H4 (cell line): ENCODE measurements around the gene NUFIP1. TPM values are rescaled to one million over a fixed set of nuclear protein-coding genes. Genes with fewer than 3 reads are reported as not detected.
"Not testable (repeated sequence)": the region's sequence is repeated elsewhere in the genome, so short reads cannot be mapped to it uniquely, and the experiment has no call there.

Source experiments
- DNase-seq: peaks from one replicate; pipeline ENCODE4 v3.0.0-alpha.2; 2015; ENCODE audit warnings: low spot score
- total RNA-seq: library from RNA; depleted of rRNA; stranded (reverse); fragments of >200 nt; shearing (Covaris generic); gene quantifications from 2 replicates; pipeline ENCODE4 v1.2.3, GENCODE V29; 2014

NUFIP1 gene
- total RNA-seq, 1 experiment from 2014 or later, result 3.9 TPM

GRCh38 chr13:44920013-44920412 lies 69.3 kb downstream of the NUFIP1 start:
- no peak for DNase-seq

DNA sequence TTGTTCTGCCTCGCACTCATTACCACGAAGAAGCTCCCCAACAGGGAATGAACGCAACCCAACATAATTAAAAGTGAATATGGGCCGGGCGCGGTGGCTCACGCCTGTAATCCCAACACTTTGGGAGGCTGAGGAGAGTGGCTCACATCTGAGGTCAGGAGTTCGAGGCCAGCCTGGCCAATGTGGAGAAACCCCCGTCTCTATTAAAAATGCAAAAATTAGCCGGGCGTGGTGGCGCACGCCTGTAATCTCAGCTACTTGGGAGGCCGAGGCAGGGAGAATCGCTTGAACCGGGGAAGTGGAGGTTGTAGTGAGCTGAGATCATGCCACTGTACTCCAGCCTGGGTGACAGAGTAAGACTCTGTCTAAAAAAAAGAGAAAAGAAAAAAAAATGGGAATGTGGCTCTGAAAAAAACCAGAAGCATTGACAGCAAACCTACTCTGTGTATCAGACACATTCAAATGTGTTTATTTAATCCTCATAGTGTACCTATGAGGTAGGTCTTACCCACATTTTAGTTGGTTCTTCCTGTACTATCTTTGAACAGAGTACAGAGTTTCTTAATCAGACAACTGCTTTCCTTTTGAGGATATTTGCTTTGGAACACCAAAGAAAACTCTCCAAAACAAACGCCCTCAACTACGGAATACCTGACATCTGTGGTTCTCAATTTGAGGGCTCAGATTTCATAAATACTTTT lies 70.0 kb downstream of the NUFIP1 start:
- DNase-seq, result no peak

- no peak for DNase-seq
These were observed 70.8 kb downstream of the NUFIP1 start for GRCh38 chr13:44918326-44919103.

GRCh38 chr13:44917589-44918325 lies 71.5 kb downstream of the NUFIP1 start:
- no peak for DNase-seq

DNA sequence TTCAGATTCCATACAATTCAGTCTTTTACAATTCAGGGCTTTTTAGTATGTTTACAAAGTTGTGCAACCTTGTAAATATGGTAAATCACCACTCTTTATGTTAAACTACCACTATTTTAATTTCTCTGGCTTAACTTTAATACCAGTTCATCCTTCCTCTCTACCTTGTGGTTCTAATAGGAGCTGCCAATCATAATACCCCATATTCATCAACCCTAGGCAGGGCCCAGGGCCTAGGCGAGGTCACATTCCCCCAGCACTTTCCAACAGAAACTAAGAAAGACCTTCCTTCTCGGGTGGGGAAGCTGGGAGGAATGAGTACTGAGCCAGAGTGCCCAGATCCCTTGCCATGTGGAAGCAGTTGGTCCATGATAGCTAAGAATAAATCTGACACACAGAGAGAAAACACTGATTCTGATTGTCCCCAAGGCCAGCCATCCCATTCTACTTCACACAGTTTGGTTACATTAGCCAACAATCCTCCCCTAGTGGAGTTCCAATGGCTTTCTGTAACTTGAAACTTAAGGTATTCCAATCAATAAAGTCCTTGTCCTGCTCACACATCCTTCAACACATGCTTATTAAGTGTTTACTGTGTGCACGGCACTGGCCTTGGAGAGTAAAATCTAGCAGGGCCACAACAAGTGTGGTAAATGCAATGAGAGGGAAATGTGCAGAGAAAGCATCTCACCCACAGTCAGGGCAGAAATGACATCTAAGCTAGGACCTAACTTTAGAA lies 76.8 kb downstream of the NUFIP1 start:
- DNase-seq, result no peak

DNA sequence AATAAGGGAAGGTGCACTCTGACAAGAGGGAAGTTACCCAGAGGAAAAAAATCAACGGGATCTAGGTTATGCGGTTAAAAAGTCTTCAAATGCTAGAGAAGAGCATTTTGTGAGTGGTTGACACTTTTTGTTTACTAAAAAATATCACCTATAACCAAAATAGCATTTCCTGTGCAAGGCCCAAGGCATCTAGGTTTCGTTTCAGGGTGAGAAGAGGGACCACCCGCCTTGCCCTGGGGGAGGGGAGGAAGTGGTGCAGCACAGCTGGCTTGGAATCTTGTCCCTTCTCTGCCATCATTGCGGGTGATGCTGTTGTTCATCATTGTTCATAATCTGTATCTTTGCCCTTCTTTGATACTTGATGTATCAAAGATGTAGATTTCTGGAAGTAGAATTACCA lies 80.6 kb downstream of the NUFIP1 start:
- no peak for DNase-seq

DNA sequence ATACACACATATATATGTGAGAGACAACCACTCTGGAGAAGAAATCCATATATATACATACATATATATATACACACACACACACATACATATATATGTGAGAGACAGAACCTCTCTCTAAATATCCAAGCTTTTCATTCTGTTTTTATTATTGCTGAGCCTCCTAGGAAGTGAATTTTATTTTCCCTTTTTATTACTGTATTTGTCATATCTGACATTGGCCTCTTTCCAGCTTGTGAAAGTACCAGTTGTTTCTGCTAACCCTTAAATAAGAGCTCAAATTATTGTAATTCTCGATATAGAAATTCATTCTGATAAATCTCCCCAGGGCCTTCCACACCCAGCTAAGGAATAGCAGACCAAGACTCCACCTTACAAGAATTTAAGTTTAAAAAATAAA lies 81.0 kb downstream of the NUFIP1 start:
- DNase-seq, result no peak

DNA sequence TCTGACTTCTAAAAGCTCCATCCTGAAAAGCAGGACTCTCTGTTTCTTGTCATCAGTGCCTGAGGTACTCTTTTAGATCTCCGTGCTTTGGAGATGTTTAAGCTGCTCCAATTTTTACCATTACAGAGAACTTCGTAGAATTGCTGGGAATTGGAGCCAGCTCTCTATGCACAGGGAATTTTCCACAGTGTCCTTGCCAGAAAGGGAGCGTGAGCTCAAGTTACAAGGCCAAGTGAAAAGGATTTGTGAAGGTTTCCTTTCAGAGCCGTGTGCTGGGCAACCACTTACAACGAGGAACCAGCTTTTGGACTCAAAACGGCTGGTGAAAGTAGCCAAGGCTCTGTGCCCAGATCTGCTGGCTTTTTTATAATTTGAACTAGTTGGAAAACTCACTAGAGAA lies 82.6 kb downstream of the NUFIP1 start:
- DNase-seq, result no peak

- DNase-seq, result no peak
These were observed 83.0 kb downstream of the NUFIP1 start for GRCh38 chr13:44906230-44906629.

- DNase-seq, result no peak
These were observed 83.7 kb downstream of the NUFIP1 start for GRCh38 chr13:44905556-44905955.

- peak; percentile 58 for DNase-seq
These were observed 84.3 kb downstream of the NUFIP1 start for GRCh38 chr13:44904967-44905366.

GRCh38 chr13:44903574-44903985 lies 85.7 kb downstream of the NUFIP1 start:
- peak; percentile 3 for DNase-seq

GRCh38 chr13:44902738-44903137 lies 86.5 kb downstream of the NUFIP1 start:
- DNase-seq, result no peak

DNA sequence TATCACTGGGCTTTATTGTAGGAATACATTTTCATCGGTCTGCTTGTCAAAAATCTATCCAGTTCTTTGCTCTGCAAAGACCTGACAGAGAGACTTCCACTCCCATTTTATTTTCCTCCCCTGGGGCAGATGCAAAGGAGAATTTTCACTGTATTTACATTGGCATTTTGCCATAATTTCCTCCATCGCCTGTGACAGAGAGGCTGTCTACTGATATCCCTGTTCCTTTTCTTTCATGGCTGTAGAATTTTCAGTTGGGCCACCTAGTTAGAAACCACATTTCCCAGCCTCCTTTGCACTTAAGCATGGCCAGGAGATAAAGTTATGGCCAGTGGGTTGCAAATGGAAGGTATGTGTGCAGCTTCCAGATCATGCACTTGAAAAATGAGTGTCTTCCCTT lies 89.3 kb downstream of the NUFIP1 start:
- DNase-seq, result no peak

GRCh38 chr13:44898308-44898707 lies 91.0 kb downstream of the NUFIP1 start:
- not testable (repeated sequence) for DNase-seq

DNA sequence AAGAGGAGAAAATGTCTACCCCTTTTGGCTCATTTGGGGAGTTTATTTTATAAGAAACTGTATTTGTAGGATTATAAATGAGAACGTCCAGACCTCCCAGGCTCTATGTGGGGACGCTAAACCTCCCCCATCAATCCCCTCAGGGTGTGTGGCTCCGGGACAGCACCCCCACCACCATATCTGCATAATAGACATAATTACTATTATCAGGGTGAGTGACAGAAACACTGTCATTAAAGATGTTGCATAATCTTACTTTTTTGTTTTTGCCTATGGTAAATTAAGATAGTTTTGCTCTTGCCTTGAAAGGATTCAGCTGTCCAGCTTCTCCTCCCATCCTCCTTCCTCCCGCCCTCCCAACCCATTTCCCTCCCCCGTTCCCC lies 93.3 kb downstream of the NUFIP1 start:
- no peak for DNase-seq

GRCh38 chr13:44895264-44895952 lies 93.9 kb downstream of the NUFIP1 start:
- DNase-seq, result no peak

DNA sequence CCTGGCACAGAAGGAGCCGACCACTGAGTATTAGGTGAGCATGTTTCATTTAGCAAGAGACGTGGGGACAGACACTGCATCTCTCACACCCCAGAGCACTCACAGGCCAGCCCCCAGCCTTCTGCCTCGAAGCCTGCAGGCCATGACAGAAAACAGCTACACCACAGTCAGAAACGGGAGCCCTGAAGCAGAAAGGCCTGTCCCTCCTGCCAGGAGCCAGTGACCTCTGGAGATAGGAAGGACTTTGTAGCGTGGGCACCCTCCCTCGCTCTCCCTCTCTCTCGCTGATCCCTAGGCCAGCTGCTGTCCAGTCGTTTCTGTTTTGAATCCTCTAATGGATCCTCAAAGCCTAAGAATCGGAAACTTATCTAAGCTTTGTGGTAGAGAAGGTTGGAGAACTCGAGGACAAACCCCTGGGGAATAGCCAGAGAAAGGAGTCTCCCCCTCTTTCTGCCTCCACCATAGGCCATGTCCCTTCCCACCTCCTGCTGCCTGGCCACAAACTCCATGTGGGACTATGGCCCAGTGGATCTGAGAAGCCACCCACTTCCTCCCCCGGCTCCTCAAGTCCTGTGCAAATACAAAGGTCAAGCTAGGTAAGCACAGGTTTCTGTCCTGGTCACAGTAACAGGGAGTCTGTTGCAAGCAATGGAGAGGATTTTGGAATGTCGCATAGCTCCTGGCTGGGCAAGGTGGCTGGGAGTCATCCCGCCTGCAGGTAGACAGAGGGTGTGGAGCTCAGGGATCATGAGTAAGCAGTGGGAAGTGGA lies 95.1 kb downstream of the NUFIP1 start:
- no peak for DNase-seq
